GM19238 (cell line): ENCODE results near the gene JMJD1C.
"Not testable (repeated sequence)": the region's sequence is repeated elsewhere in the genome, so short reads cannot be mapped to it uniquely, and the experiment has no call there.

ENCODE experiments used
- DNase-seq: peaks from one replicate; pipeline ENCODE4 v3.0.0; 2011; ENCODE audit warnings: low spot score; ENCODE audit not compliant: insufficient read length

The JMJD1C gene

GRCh38 chr10:63294781-63295180 is 171.0 kb downstream of the JMJD1C start:
- no peak for DNase-seq

DNA sequence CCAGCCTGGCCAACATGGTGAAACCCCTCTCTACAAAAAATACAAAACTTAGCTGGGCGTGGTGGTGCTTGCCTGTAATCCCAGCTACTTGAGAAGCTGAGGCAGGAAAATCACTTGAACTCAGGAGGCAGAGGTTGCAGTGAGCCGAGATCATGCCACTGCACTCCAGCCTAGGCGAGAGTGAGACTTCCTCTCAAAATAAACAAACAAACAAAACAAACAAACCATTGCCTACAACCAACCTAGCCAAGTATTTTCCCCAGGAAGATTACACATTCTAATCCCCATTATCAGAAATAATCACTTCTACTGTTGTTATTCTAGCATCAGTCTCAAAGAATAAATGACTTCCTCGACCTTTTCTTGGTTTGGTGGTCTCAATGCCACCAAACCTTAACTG is 172.9 kb downstream of the JMJD1C start:
- not testable (repeated sequence) for DNase-seq

- DNase-seq = no peak
These were observed 177.6 kb downstream of the JMJD1C start for GRCh38 chr10:63288170-63288569.

- no peak for DNase-seq
These were observed 179.0 kb downstream of the JMJD1C start for GRCh38 chr10:63286754-63287264.

DNA sequence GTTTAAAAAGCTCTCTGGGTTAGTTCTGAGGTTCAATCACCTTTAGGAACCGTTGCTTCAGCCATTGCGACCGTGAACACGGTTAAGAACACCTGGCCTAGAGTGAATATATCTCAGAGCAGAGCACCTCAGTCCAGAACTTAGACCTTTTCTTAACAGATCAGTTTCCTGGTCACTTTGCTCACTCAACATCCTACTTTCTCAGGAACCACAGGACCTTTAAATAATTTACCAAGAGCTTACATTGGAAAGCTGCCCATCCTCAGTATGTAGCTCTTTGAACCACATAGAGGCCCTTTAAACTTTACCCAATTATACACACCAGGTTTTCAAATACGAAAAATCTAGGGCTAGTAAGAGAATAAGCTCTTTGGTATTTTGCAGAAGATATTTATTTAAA is 179.4 kb downstream of the JMJD1C start:
- DNase-seq = no peak

- DNase-seq = not testable (repeated sequence)
These were observed 181.9 kb downstream of the JMJD1C start for GRCh38 chr10:63283901-63284300.

- DNase-seq = no peak
These were observed 182.7 kb downstream of the JMJD1C start for GRCh38 chr10:63283093-63283492.

DNA sequence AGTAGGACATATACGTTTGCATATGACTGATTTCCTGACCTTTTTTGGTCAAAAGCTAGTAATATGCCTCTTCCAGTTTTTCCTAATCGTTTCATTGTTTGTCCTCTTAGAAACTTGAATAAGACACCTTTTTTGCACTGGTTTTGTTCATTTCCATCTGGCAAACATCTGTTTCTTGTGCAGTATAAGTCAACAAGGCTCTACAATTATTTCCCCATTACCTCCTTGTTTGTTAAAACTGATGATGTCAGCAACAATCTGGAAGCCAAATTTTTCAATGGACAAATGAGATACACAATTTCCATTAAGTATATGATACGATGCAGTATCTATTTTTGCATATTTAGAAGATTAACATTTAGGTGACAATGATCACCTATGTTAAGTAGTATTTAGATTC is 183.8 kb downstream of the JMJD1C start:
- DNase-seq = no peak

GRCh38 chr10:63280386-63280785 is 185.4 kb downstream of the JMJD1C start:
- DNase-seq = no peak

DNA sequence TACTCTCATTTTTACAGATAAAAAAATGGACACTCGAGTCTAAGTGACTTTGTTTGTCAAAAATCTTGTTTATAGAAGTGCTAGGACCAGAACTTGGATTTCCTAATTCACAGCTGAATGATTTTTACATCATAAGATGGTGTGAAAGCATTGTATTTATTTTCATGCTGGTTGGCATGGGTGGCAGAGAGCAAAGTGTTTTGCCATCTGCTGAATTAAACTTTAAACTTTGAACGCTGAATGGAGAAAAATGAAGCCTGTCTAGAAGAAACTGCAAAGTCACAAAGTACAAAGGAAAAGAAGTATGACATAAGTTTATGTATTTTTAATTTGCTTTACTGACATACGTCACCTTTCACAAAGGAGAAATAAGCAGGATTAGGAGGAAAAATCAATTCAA is 190.7 kb downstream of the JMJD1C start:
- DNase-seq = no peak

DNA sequence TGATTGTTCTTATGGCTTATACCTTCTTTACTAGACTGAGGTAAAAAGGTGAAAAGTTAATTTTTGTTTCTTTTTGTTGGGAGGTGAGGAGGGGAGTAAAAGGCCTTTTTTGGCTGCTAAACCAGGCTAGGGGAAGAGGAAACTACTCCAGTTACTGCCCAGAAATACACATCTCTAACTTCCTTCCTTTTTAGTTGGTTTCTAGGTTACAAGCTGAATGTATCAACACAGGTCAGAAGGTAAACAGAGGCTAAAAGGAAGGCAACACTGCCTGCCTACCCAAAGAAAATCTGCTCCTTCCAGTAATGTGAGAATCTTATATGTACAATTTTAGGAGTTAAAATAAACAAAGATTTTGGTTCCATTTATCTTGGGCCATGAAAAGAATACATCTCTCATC is 192.2 kb downstream of the JMJD1C start:
- no peak for DNase-seq

- peak; percentile 46 for DNase-seq
These were observed 196.8 kb downstream of the JMJD1C start for GRCh38 chr10:63268798-63269503.

DNA sequence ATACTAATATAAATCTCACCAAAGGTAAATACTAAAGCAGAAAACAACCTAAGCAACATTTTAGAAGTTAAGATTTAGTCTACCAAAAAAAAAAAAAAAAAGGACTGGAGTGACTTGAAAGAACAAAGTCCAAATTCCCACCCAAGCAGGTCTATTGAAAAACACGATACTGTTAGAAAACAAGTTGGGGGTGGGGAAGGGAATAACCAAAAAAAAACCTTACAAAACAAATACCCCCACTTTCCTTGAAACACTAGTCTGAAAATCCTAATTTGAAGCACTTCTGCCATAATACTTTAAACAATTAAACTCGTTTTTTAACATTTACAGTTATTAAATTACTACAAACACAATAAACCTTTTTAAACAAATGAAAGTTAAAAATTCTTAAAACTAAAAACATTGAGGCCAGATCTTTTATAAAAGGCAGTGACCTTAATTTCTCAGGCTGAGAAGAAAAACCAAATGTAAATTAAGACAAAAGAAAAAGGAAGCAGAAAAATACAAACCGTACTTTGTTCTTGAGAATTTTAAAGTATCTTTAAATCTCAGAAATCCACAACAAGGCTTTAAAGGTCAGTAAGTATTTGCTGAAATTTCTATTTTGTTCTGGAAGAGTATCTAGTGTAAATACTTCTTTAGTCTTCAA is 197.5 kb downstream of the JMJD1C start:
- no peak for DNase-seq

DNA sequence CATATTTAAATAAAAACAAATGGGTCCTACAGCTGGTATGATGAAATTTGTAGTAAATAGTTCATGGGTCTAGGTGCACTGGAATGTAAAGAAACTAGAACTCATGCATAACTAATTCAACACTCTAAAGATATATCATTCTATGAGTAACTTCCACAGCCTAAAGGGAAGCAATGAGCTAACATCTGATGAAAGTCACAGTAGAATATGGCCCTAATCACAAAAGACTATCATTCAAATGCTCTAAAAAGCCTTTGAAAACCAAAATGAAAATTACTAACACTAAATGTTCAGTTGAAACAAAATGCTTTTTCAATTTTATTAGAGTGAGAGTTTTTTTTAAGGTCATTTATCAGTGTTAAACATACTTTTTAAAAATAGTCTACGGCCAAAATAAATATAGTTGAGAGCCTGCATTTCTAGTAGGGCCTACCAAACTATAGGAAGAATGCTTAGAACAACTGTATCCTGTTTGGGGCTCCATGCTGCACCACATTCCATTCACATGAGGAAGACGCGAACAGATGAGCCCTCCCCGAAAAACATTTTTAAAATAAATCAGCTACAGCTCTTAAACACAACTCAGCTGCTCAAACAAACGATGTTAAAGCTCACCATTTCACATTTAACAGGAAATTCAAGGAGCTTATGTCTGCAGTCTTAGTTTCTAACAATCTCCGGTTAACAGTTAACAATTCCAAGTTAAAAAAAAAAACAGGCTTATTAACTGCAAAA is 198.2 kb downstream of the JMJD1C start:
- no peak for DNase-seq

- no peak for DNase-seq
These were observed 199.1 kb downstream of the JMJD1C start for GRCh38 chr10:63266391-63267316.

DNA sequence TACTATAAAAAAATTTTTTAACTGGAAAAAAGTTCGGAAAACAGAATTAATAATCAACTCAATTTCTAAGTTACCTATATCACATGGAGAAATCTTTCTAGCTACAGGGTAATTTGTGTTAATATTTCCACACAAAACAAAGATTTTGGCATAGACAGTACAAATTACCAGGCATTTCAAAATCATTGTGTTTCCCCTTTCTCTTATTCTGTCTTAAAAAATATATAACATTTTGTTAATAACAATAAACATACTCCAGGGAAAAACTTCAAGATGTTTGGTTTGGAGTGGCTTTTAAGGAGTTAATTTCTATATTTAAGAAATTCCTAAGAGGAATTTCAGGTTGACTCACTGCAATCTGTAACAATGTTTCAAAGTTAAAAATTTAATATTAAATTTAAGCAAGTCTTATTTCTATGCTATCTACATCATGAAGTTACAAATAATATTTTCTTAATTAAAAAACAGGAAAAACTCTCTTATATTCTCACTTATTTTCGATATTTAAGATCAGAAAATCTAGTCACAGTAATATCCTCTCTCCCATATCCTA is 200.0 kb downstream of the JMJD1C start:
- DNase-seq = no peak

- DNase-seq = no peak
These were observed 200.6 kb downstream of the JMJD1C start for GRCh38 chr10:63265222-63265617.

DNA sequence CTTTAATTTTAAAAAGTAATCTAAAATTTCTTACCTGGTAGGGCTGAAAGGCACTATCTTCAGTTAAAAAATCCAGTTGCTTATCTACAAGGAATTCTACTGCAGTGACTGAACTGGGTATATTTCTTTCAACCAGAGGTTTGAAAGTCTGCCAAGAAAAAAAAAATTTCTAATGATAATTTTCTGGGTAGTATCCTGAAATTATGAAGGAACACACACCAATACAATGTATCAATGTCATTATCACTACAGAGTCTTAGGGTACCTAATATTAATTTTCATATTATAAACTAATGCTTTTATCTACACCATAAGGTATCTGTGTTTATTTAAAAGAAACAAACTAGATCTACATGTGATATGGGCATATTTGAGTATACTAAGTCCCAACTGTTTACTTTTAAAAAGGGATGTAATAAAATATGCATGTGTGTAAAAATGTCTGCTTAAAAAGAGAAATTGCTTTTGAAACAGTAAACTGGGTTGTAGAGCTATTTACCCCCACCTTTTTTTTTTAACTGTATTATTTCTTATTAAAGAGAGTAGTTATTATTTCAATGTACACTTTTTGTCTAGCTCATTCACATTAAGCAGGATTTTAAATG is 201.1 kb downstream of the JMJD1C start:
- DNase-seq = no peak

- DNase-seq = no peak
These were observed 203.2 kb downstream of the JMJD1C start for GRCh38 chr10:63262430-63263073.

DNA sequence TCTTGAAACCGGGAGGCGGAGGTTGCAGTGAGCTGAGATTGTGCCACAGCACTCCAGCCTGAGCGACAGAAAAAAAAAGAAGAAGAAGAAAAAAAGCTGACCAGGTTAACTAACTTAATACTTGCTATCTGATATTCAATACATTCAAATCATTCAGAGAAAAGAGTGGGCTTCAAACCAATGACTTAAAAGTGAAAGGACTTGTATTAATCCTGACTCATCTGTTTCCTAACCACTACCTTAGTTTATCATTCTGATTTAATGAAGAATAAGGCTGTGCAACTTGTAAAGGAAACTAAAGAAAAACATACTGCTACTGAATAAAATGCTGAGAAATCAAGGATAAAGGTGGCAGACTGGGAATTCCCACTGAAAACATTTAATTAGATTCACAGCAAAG is 204.3 kb downstream of the JMJD1C start:
- DNase-seq = no peak
